Measurements from ENCODE around the gene FARP1. TPM values are rescaled to one million over a fixed set of nuclear protein-coding genes. Genes with fewer than 3 reads are reported as not detected.

FARP1 gene
- total and polyA plus RNA-seq, 2 of the 13 experiments (the other 11 are each of a cell fraction or from before 2014, with no cell fraction given), result 70.6 to 126 TPM

DNA sequence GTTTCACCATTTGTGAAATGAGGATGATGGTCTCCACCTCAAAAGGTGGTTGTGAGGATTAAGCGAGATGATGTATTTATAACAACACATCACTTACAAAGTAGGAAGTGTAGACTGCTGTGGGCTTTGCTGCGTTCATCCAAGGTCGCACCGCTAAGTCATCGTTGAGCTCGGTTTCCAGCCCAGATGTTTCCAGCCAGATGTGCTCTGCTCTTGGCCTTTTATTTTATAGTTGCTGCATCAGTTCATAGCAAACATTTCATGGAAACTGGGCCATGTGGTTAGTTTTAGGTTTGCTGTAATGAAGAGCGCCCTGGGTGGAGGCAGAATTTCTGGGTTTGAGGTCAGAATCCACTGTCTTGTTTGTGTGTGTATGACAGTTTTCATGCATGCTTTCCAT lies 110.6 kb downstream of the FARP1 start (continued):
- TF ChIP-seq, protein P1, sequence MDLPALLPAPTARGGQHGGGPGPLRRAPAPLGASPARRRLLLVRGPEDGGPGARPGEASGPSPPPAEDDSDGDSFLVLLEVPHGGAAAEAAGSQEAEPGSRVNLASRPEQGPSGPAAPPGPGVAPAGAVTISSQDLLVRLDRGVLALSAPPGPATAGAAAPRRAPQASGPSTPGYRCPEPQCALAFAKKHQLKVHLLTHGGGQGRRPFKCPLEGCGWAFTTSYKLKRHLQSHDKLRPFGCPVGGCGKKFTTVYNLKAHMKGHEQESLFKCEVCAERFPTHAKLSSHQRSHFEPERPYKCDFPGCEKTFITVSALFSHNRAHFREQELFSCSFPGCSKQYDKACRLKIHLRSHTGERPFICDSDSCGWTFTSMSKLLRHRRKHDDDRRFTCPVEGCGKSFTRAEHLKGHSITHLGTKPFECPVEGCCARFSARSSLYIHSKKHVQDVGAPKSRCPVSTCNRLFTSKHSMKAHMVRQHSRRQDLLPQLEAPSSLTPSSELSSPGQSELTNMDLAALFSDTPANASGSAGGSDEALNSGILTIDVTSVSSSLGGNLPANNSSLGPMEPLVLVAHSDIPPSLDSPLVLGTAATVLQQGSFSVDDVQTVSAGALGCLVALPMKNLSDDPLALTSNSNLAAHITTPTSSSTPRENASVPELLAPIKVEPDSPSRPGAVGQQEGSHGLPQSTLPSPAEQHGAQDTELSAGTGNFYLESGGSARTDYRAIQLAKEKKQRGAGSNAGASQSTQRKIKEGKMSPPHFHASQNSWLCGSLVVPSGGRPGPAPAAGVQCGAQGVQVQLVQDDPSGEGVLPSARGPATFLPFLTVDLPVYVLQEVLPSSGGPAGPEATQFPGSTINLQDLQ (CRISPR knock-in tag; IDR thresholded peaks at IDR 0.05), result no peak
- TF ChIP-seq FOXK1 (CRISPR knock-in tag; IDR thresholded peaks at IDR 0.05; ENCODE audit: borderline replicate concordance, low read depth) (no peak), ZNF17 (CRISPR knock-in tag; IDR thresholded peaks at IDR 0.05) (no peak), MTA1 (CRISPR knock-in tag; IDR thresholded peaks at IDR 0.05; ENCODE audit: borderline replicate concordance) (no peak), ZNF598 (CRISPR knock-in tag; IDR thresholded peaks at IDR 0.05; ENCODE audit: borderline replicate concordance) (no peak), TSC22D2 (CRISPR knock-in tag; IDR thresholded peaks at IDR 0.05; ENCODE audit: borderline replicate concordance) (no peak), ZNF850 (CRISPR knock-in tag; conservative IDR thresholded peaks at IDR 0.05) (no peak)
- TF ChIP-seq, protein P2, sequence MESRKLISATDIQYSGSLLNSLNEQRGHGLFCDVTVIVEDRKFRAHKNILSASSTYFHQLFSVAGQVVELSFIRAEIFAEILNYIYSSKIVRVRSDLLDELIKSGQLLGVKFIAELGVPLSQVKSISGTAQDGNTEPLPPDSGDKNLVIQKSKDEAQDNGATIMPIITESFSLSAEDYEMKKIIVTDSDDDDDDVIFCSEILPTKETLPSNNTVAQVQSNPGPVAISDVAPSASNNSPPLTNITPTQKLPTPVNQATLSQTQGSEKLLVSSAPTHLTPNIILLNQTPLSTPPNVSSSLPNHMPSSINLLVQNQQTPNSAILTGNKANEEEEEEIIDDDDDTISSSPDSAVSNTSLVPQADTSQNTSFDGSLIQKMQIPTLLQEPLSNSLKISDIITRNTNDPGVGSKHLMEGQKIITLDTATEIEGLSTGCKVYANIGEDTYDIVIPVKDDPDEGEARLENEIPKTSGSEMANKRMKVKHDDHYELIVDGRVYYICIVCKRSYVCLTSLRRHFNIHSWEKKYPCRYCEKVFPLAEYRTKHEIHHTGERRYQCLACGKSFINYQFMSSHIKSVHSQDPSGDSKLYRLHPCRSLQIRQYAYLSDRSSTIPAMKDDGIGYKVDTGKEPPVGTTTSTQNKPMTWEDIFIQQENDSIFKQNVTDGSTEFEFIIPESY (CRISPR knock-in tag; IDR thresholded peaks at IDR 0.05), result peak; percentile 90; the same call in 1 of the 2 replicates

DNA sequence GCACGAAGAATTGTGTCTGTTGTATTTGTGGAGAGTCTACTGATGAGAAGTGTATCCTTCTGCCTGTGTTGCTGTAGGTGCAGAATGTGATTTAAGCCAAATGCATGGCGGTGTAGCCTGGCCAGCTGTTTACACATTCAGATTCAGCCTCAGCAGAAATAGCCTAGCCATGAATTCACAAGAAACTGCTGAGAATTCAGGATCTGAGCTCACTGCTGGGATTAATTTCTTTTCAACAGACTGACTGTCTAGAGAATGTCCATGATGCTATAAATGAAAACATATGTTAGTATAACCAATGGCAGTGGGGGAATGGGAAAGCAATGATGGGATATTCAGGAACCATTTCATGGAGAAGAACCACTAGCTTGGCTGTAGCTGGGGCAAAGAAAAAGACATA lies 111.6 kb downstream of the FARP1 start:
- DNase-seq (ENCODE audit: low spot score), result no peak
- in situ Hi-C loops (cut with HindIII; ENCODE audit: extremely low pct_ligation_motif_present, low pct_unique_long_range_greater_than_20kb) (no loop called here), intact Hi-C loops (cut with micrococcal nuclease; ENCODE audit: unreplicated experiment) (no loop called here)
- no peak overlapping the region for H2AFZ ChIP-seq (ENCODE audit: low read length)
- TF ChIP-seq SRSF9 (IDR thresholded peaks at IDR 0.05; ENCODE audit: borderline replicate concordance, insufficient read depth, low read depth, low read length, poor library complexity, severe bottlenecking), result no peak
- no peak for TF ChIP-seq MIXL1 (CRISPR knock-in tag; IDR thresholded peaks at IDR 0.05)
- TF ChIP-seq KLF9 (CRISPR knock-in tag; IDR thresholded peaks at IDR 0.05; ENCODE audit: low read depth), result no peak
- no peak for TF ChIP-seq IRX3 (CRISPR knock-in tag; IDR thresholded peaks at IDR 0.05; ENCODE audit: borderline replicate concordance, low read depth)
- TF ChIP-seq, protein P3, sequence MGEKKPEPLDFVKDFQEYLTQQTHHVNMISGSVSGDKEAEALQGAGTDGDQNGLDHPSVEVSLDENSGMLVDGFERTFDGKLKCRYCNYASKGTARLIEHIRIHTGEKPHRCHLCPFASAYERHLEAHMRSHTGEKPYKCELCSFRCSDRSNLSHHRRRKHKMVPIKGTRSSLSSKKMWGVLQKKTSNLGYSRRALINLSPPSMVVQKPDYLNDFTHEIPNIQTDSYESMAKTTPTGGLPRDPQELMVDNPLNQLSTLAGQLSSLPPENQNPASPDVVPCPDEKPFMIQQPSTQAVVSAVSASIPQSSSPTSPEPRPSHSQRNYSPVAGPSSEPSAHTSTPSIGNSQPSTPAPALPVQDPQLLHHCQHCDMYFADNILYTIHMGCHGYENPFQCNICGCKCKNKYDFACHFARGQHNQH (CRISPR knock-in tag; IDR thresholded peaks at IDR 0.05), result no peak
- TF ChIP-seq TCF12 (IDR thresholded peaks at IDR 0.05), result no peak
- TF ChIP-seq TCF12 (CRISPR knock-in tag; IDR thresholded peaks at IDR 0.05), result no peak
- no peak for TF ChIP-seq SAFB2 (CRISPR knock-in tag; IDR thresholded peaks at IDR 0.05; ENCODE audit: borderline replicate concordance, low read depth)
- TF ChIP-seq, protein P4, sequence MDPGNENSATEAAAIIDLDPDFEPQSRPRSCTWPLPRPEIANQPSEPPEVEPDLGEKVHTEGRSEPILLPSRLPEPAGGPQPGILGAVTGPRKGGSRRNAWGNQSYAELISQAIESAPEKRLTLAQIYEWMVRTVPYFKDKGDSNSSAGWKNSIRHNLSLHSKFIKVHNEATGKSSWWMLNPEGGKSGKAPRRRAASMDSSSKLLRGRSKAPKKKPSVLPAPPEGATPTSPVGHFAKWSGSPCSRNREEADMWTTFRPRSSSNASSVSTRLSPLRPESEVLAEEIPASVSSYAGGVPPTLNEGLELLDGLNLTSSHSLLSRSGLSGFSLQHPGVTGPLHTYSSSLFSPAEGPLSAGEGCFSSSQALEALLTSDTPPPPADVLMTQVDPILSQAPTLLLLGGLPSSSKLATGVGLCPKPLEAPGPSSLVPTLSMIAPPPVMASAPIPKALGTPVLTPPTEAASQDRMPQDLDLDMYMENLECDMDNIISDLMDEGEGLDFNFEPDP (CRISPR knock-in tag; conservative IDR thresholded peaks at IDR 0.05), result no peak
- POLR2A ChIA-PET, result interaction anchor here (1.3 to 2.8 kb wide), 2 partner anchors 8 to 11 kb away, joined by 7 to 11 read pairs; no protein-coding TSS in a partner anchor
- ATAC-seq, result no peak
- H3K4me1 ChIP-seq (ENCODE audit: insufficient read depth, low read length), result peaks cover 92% of the 10 kb centered on the region
- TSS peak; percentile 35 for BruUV-seq (replicated peaks)
- H3K4me3 ChIP-seq (replicated peaks in 1 of 3; ENCODE audit: insufficient read depth in 1 of 3, low read depth in 2 of 3, low read length in 3 of 3), result no peak overlapping the region
- H4K20me1 ChIP-seq (ENCODE audit: insufficient read depth, low read length), result peaks cover 29% of the 10 kb centered on the region; the same call in 1 of the 2 replicates
- no peaks in the 10 kb centered on the region for H3K9me3 ChIP-seq (ENCODE audit: low read length)
- WGBS (ENCODE audit: low lambda C conversion rate), result 94% methylated on average over 2 of the region's 2 CpGs
- no peak overlapping the region for H3K4me2 ChIP-seq (ENCODE audit: low read depth, low read length)
- FAIRE-seq, result no peak
- no peaks in the 10 kb centered on the region for H3K27me3 ChIP-seq (ENCODE audit: control insufficient read depth in 1 of 2, insufficient read depth in 2 of 2, low read length in 2 of 2)
- peaks cover 88% of the 10 kb centered on the region for H3K79me2 ChIP-seq (ENCODE audit: insufficient read depth, low read length)
- no peak overlapping the region for H3K9ac ChIP-seq (ENCODE audit: insufficient read depth, low read depth, low read length)
- H3K27ac ChIP-seq (ENCODE audit: extremely low read length, insufficient read depth, low read length), result no peak overlapping the region
- CTCF ChIA-PET (ENCODE audit: low intra/inter-chr PET ratio, low total read pairs), result no interaction called here
- peaks cover 1 to 9% of the 10 kb centered on the region in 2 experiments; a peak in 4 of 5 replicates for H3K36me3 ChIP-seq (replicated peaks in 1 of 2; ENCODE audit: control insufficient read depth in 1 of 2, insufficient read depth in 2 of 2, low read length in 2 of 2)

Data from HepG2 (cell line).